ENCODE results near the gene CYB5RL.
"Not testable (repeated sequence)": the region's sequence is repeated elsewhere in the genome, so short reads cannot be mapped to it uniquely, and the experiment has no call there.

Gene CYB5RL

DNA sequence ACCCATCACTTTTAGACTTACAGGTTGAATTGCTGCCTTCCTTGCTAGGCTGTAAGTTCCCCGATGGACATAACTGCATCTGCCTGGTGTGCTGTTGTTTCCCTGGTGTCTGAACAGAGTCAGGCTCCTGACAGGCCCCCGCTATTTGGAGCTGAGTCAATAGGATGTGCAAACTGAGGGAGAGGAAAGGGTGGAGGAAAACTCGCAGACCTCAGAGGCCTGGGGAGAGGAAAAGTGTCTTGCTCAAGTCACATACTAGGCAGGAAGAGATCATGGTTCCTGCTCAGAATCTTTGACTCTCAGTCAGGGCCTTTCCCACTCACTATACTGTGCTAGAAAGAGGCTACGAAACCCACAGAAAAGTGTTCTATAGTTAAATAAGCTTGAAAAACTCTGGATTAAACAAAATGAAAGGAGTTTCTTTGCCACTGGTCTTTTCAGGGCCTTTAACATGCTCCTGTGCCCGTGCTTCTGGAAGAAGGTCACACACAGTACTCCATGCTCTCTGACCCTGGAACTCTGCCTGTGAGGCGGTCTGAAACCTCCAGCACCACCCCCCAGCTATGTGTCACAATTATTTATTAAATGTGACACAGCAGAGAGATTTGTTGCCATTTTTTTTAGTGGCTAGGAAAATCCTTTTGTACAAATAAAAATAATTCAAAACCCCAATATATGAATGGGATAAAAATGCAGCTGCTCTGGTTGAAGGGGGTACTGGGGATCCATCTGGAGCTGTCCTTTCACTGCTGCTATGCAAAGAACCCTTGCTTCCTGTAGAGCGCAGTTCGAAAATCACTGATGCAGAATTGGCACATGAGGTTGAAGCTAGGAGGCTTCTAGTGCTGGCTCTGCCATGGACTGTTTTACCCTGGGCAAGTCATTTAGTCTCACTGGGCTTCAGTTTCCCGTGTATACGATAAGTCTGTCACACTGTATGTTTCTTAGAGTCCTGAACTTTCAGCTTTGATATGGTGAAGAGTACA lies 26.9 kb downstream of the CYB5RL start:
- TF ChIP-seq POLR2AphosphoS5 (IDR thresholded peaks at IDR 0.05; ENCODE audit: borderline replicate concordance, low read depth, low read length) = no peak
- TF ChIP-seq EZH2 (IDR thresholded peaks at IDR 0.05) = no peak
- TF ChIP-seq FOXP2 (optimal IDR thresholded peaks at IDR 0.05; ENCODE audit: control extremely low read depth, extremely low read length, insufficient read depth) = no peak
- Histone ChIP-seq H3K9me3 (ENCODE audit: low read depth, low read length) (no peaks in the 10 kb centered on the region), H3K9ac (ENCODE audit: insufficient read length) (no peak overlapping the region)

DNA sequence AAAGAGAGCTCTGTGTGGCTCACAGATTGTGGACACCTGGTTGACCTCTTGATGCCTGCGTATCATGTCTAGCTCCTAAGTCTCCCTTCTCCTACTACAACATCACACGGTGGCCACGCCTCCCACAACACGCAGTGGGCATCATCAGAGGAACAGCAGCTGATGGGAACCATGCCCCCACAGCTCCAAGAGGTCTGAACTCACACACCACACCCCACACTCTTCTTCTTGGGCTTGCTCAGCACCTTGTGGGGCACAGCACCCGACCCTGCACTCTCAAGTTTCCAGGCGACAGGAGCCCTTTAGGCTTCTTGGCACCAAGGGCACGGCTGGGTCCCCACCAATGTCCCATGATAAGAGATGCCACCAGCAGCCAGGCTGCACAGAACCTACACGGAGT lies 28.2 kb downstream of the CYB5RL start:
- Histone ChIP-seq H3K4me3 (no peak overlapping the region), H3K9me3 (ENCODE audit: low read depth, low read length) (no peaks in the 10 kb centered on the region), H3K36me3 (ENCODE audit: insufficient read depth, low read length) (no peaks in the 10 kb centered on the region), H3K27ac (no peak overlapping the region), H3K9ac (ENCODE audit: insufficient read length) (no peak overlapping the region)
- DNase-seq (ENCODE audit: low read depth, low spot score) = no peak
- TF ChIP-seq EZH2 (IDR thresholded peaks at IDR 0.05) (no peak), FOXP2 (optimal IDR thresholded peaks at IDR 0.05; ENCODE audit: control extremely low read depth, extremely low read length, insufficient read depth) (no peak), POLR2AphosphoS5 (IDR thresholded peaks at IDR 0.05; ENCODE audit: borderline replicate concordance, low read depth, low read length) (no peak)

More for the DNA sequence above, 26.9 kb downstream of the CYB5RL start:
- Histone ChIP-seq H3K4me3 (no peak overlapping the region), H3K36me3 (ENCODE audit: insufficient read depth, low read length) (no peaks in the 10 kb centered on the region), H3K27ac (no peak overlapping the region)
- no peak for DNase-seq (ENCODE audit: low read depth, low spot score)

DNA sequence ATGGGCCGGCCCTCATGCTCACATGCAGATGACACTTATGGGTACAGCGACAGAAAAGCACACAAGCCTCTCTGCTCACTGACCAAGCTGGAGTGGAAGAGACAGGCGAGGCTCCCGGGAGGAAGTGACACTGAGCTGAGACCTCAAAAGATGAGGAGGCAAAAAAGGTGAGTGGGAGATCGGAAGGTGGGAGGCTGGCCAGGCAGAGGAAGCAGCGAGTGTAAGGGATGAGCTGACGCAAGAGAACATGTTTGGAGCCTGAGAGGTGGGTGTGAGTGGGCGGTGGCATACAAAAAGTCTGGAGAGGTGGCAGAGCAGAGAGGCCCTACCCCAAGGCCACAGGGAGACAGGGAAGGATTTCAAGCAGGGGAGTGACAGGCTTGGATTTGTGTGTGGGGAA lies 28.8 kb downstream of the CYB5RL start:
- Histone ChIP-seq H3K27ac (no peak overlapping the region), H3K9me3 (ENCODE audit: low read depth, low read length) (no peaks in the 10 kb centered on the region), H3K9ac (ENCODE audit: insufficient read length) (no peak overlapping the region), H3K36me3 (ENCODE audit: insufficient read depth, low read length) (no peaks in the 10 kb centered on the region), H3K4me3 (no peak overlapping the region)
- no peak for TF ChIP-seq FOXP2 (optimal IDR thresholded peaks at IDR 0.05; ENCODE audit: control extremely low read depth, extremely low read length, insufficient read depth)
- no peak for TF ChIP-seq EZH2 (IDR thresholded peaks at IDR 0.05)
- no peak for TF ChIP-seq POLR2AphosphoS5 (IDR thresholded peaks at IDR 0.05; ENCODE audit: borderline replicate concordance, low read depth, low read length)
- no peak for DNase-seq (ENCODE audit: low read depth, low spot score)

DNA sequence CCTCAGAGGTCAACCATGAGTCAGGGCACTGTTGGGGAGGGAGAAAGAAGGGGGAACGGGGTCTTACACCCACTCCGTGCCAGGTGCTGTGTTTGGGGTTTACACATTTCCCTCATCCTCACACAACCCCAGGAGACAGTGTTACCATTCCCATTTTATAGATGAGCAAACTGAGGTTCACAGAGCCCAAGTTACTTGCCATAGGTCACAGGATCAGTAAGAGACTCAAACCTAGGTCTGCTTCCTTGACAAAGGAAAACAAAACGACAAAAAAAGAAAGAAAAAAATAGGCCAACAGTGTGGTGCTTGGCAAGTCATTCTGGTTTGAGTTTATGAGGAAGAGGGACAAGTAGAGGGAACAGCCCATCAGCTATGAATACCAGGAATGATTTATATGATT lies 30.8 kb downstream of the CYB5RL start:
- no peaks in the 10 kb centered on the region for H3K9me3 ChIP-seq (ENCODE audit: low read depth, low read length)
- no peaks in the 10 kb centered on the region for H3K36me3 ChIP-seq (ENCODE audit: insufficient read depth, low read length)
- no peak overlapping the region for H3K4me3 ChIP-seq
- DNase-seq (ENCODE audit: low read depth, low spot score) = no peak
- no peak overlapping the region for H3K9ac ChIP-seq (ENCODE audit: insufficient read length)
- H3K27ac ChIP-seq = no peak overlapping the region
- TF ChIP-seq FOXP2 (optimal IDR thresholded peaks at IDR 0.05; ENCODE audit: control extremely low read depth, extremely low read length, insufficient read depth) = no peak
- TF ChIP-seq EZH2 (IDR thresholded peaks at IDR 0.05) = no peak
- no peak for TF ChIP-seq POLR2AphosphoS5 (IDR thresholded peaks at IDR 0.05; ENCODE audit: borderline replicate concordance, low read depth, low read length)

DNA sequence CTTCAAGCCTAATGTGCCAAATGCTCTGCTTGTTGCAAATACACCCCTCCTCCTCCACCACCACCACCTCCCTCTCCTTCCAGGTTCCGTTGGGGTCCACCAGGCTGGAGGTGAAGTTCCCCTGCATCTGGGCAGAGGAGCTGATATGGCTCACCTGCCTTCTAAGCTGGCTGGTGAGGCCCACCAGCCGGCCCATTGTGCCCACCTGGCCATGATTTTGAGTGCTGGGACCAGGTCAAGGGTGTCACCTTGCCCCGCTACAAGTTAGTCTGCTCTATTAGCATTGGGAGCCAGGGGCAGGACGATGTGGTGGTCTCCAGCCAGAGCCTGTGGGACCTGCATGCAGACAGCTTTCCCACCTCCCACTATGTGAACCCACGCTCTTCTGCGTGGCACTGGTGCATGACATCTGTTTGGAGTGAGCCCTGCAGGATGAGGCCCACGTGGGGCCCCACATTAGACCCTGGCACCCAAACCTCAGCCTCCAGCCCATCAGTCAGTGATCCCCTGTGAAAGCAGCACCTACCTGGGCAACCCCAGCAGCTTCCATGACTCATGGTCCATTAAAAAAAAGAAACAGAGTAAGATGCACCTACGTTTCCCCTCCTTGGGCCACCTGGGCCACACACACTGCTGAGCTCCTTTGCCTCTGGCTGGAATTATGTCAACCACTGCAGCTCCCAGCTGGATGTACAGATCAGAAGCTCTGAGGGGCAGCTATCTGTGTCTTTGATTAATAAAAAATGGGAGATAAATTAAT lies 31.4 kb downstream of the CYB5RL start:
- H3K27ac ChIP-seq = no peak overlapping the region
- no peak overlapping the region for H3K9ac ChIP-seq (ENCODE audit: insufficient read length)
- no peaks in the 10 kb centered on the region for H3K9me3 ChIP-seq (ENCODE audit: low read depth, low read length)
- no peaks in the 10 kb centered on the region for H3K36me3 ChIP-seq (ENCODE audit: insufficient read depth, low read length)
- DNase-seq (ENCODE audit: low read depth, low spot score) = no peak
- TF ChIP-seq EZH2 (IDR thresholded peaks at IDR 0.05) (no peak), POLR2AphosphoS5 (IDR thresholded peaks at IDR 0.05; ENCODE audit: borderline replicate concordance, low read depth, low read length) (no peak), FOXP2 (optimal IDR thresholded peaks at IDR 0.05; ENCODE audit: control extremely low read depth, extremely low read length, insufficient read depth) (no peak)
- no peak overlapping the region for H3K4me3 ChIP-seq

DNA sequence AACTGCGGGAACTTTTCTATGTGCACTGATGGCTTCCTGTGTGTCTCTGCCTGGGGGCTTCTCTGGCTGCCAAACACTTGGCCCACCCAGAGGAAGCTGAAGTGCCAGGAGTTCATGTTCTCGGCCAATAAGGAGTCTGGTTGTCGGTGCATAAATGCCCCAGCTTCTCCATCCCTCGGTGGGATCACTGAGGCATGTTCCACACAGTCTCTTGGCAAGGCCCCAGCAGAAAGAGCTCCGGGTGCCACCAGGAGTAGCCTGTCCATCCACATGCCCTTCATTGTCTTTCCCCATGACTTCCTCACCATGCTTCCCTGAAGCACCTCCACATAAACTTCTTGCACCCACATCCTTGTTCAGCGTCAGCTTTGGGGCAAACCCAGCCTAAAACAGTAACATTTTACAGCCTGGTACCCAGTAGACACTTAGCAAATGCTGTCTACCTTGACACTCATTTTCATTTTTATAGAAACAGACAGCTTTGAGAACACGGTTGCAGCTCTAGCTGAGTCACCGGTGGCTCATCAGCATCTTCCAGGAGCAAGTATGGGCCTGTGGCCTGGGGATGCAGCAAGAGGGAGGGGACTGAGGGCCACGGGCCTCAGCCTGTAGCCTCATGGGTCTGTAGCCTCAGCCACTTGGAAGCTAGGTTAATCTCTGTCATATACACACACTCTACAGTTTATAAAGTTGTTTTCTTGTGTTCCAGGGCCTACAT lies 32.2 kb downstream of the CYB5RL start:
- no peak for DNase-seq (ENCODE audit: low read depth, low spot score)
- TF ChIP-seq FOXP2 (optimal IDR thresholded peaks at IDR 0.05; ENCODE audit: control extremely low read depth, extremely low read length, insufficient read depth) (no peak), POLR2AphosphoS5 (IDR thresholded peaks at IDR 0.05; ENCODE audit: borderline replicate concordance, low read depth, low read length) (no peak), EZH2 (IDR thresholded peaks at IDR 0.05) (no peak)
- Histone ChIP-seq H3K36me3 (ENCODE audit: insufficient read depth, low read length) (no peaks in the 10 kb centered on the region), H3K9me3 (ENCODE audit: low read depth, low read length) (no peaks in the 10 kb centered on the region), H3K9ac (ENCODE audit: insufficient read length) (no peak overlapping the region), H3K4me3 (no peak overlapping the region), H3K27ac (no peak overlapping the region)

DNA sequence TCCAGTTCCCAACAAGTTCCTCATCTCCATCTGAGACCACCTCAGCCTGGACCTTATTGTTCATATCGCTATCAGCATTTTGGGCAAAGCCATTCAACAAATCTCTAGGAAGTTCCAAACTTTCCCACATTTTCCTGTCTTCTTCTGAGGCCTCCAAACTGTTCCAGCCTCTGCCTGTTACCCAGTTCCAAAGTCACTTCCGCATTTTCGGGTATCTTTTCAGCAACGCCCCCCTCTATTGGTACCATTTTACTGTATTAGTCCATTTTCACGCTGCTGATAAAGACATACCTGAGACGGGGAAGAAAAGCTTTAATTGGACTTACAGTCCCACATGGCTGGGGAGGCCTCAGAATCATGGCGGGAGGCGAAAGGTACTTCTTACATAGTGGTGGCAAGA lies 33.5 kb downstream of the CYB5RL start:
- not testable (repeated sequence) for H3K9me3 ChIP-seq (ENCODE audit: low read depth, low read length); H3K36me3 ChIP-seq (ENCODE audit: insufficient read depth, low read length); H3K4me3 ChIP-seq; H3K27ac ChIP-seq; H3K9ac ChIP-seq (ENCODE audit: insufficient read length); DNase-seq (ENCODE audit: low read depth, low spot score)

DNA sequence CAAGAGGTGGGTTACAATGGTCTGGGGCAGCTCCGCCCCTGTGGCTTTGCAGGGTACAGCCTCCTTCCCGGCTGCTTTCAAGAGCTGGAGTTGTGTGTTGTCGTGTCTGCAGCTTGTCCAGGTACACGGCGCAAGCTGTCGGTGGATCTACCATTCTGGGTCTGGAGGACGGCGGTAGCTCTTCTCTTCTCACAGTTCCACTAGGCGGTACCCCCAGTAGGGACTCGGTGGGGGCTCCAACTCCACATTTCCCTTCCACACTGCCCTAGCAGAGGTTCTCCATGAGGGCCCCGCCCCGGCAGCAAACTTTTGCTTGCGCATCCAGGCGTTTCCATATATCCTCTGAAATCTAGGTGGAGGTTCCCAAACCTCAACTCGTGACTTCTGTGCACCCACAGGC lies 34.7 kb downstream of the CYB5RL start:
- TF ChIP-seq POLR2AphosphoS5 (IDR thresholded peaks at IDR 0.05; ENCODE audit: borderline replicate concordance, low read depth, low read length) = no peak
- TF ChIP-seq EZH2 (IDR thresholded peaks at IDR 0.05) = no peak
- TF ChIP-seq FOXP2 (optimal IDR thresholded peaks at IDR 0.05; ENCODE audit: control extremely low read depth, extremely low read length, insufficient read depth) = no peak

More for the DNA sequence above, 34.7 kb downstream of the CYB5RL start:
- no peak for DNase-seq (ENCODE audit: low read depth, low spot score)
- no peak overlapping the region for H3K4me3 ChIP-seq
- no peaks in the 10 kb centered on the region for H3K36me3 ChIP-seq (ENCODE audit: insufficient read depth, low read length)
- no peak overlapping the region for H3K9ac ChIP-seq (ENCODE audit: insufficient read length)
- H3K27ac ChIP-seq = no peak overlapping the region
- no peaks in the 10 kb centered on the region for H3K9me3 ChIP-seq (ENCODE audit: low read depth, low read length)

All from SK-N-MC (cell line).